ENCODE data around the gene PLEKHB2. TPM values are rescaled to one million over a fixed set of nuclear protein-coding genes. Genes with fewer than 3 reads are reported as not detected.

PLEKHB2 gene
- total RNA-seq, 1 donor = 57.0 TPM

- no peak for DNase-seq (ENCODE audit: low read depth)
- TF ChIP-seq CTCF (IDR thresholded peaks at IDR 0.05; ENCODE audit: insufficient read depth, low read length) = no peak
- H3K4me3 ChIP-seq (ENCODE audit: low read depth, low read length) = no peak overlapping the region
These were observed 22.8 kb downstream of the PLEKHB2 start for GRCh38 chr2:131127981-131128380.

- no peak overlapping the region for H3K4me3 ChIP-seq (ENCODE audit: low read depth, low read length)
- no peak for TF ChIP-seq CTCF (IDR thresholded peaks at IDR 0.05; ENCODE audit: insufficient read depth, low read length)
- no peak for DNase-seq (ENCODE audit: low read depth)
These were observed 25.1 kb downstream of the PLEKHB2 start for GRCh38 chr2:131130298-131130596.

GRCh38 chr2:131132729-131133128 lies 27.6 kb downstream of the PLEKHB2 start:
- no peak for DNase-seq (ENCODE audit: low read depth)
- no peak overlapping the region for H3K4me3 ChIP-seq (ENCODE audit: low read depth, low read length)
- TF ChIP-seq CTCF (IDR thresholded peaks at IDR 0.05; ENCODE audit: insufficient read depth, low read length) = no peak

- DNase-seq (ENCODE audit: low read depth) = no peak
- no peak overlapping the region for H3K4me3 ChIP-seq (ENCODE audit: low read depth, low read length)
- no peak for TF ChIP-seq CTCF (IDR thresholded peaks at IDR 0.05; ENCODE audit: insufficient read depth, low read length)
These were observed 35.4 kb downstream of the PLEKHB2 start for GRCh38 chr2:131140581-131140980.

- DNase-seq (ENCODE audit: low read depth) = no peak
- H3K4me3 ChIP-seq (ENCODE audit: low read depth, low read length) = no peak overlapping the region
- no peak for TF ChIP-seq CTCF (IDR thresholded peaks at IDR 0.05; ENCODE audit: insufficient read depth, low read length)
These were observed 37.7 kb downstream of the PLEKHB2 start for GRCh38 chr2:131142849-131143248.

GRCh38 chr2:131143803-131144202 lies 38.7 kb downstream of the PLEKHB2 start:
- no peak for DNase-seq (ENCODE audit: low read depth)
- no peak for TF ChIP-seq CTCF (IDR thresholded peaks at IDR 0.05; ENCODE audit: insufficient read depth, low read length)
- no peak overlapping the region for H3K4me3 ChIP-seq (ENCODE audit: low read depth, low read length)

- no peak overlapping the region for H3K4me3 ChIP-seq (ENCODE audit: low read depth, low read length)
- DNase-seq (ENCODE audit: low read depth) = no peak
- no peak for TF ChIP-seq CTCF (IDR thresholded peaks at IDR 0.05; ENCODE audit: insufficient read depth, low read length)
These were observed 39.9 kb downstream of the PLEKHB2 start for GRCh38 chr2:131145040-131145439.

All from fibroblast of the aortic adventitia (primary cell).